MG63 (cell line): ENCODE measurements around the gene ARHGAP18. TPM values are rescaled to one million over a fixed set of nuclear protein-coding genes. Genes with fewer than 3 reads are reported as not detected.

ENCODE experiments used
- DNase-seq: peaks from one replicate; pipeline ENCODE4 v3.0.0-alpha.2; 2020
- H3K27me3 ChIP-seq: fragments of 250-450 bp; sonication (Bioruptor Pico); 2 replicates; pipeline ENCODE4 v1.5.1; 2020; ENCODE audit warnings: mild to moderate bottlenecking, moderate library complexity
- H3K36me3 ChIP-seq: fragments of 250-450 bp; sonication (Bioruptor Pico); 2 replicates; pipeline ENCODE4 v1.5.1; 2020; ENCODE audit warnings: mild to moderate bottlenecking, moderate library complexity
- H3K4me3 ChIP-seq: fragments of 250-450 bp; sonication (Bioruptor Pico); 2 replicates; pipeline ENCODE4 v1.5.1; 2020; ENCODE audit warnings: mild to moderate bottlenecking, moderate library complexity
- H3K9me3 ChIP-seq: fragments of 250-450 bp; sonication (Bioruptor Pico); 2 replicates; pipeline ENCODE4 v1.5.1; 2020; ENCODE audit warnings: mild to moderate bottlenecking, moderate library complexity
- total RNA-seq: library from RNA; depleted of rRNA; stranded (reverse); fragments of >200 nt; shearing (Covaris generic); gene quantifications from 2 replicates; pipeline ENCODE4 v1.2.3, GENCODE V29; 2014; ENCODE audit warnings: low replicate concordance

ARHGAP18 gene
- total RNA-seq, 1 experiment from 2014 or later, result 31.7 TPM

DNA sequence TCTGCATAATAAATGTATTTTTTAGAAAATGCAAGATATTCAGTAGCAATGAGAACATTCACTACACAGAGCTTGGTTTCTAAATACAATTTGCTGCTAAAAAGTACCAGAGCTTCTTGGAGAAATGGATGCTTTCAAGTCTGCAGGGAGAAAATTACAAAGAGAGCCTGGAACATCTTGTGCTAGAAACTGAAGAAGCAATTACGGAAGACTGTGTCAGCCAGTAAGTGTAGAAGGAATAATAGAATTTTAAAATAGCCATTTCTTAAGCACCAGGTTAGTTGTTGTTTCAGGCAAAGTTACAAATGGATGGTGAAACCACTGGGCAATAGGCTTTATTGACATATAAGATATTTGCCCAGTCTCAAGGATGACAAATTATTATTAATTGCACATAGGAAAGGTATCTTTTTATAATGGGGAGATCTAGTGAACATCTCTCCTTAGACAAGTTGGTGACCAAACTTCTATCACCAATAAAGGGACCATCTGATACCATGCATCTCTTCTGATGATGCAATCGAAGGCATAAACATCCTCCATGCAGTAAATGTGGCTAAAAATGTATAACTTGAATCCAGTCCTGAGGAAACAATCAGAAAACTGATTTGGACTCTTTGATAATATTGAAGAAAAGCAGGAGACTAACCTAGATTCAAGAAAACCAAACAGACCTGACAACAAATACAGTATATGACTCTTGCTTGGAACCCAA, 81.7 kb downstream of the ARHGAP18 start:
- no peak overlapping the region for H3K4me3 ChIP-seq
- no peak for DNase-seq
- no peaks in the 10 kb centered on the region for H3K9me3 ChIP-seq
- peaks cover 2% of the 10 kb centered on the region; the same call in 1 of the 2 replicates for H3K36me3 ChIP-seq
- H3K27me3 ChIP-seq, result no peaks in the 10 kb centered on the region

GRCh38 chr6:129624488-129624887, 85.5 kb downstream of the ARHGAP18 start:
- no peak for DNase-seq
- no peak overlapping the region for H3K4me3 ChIP-seq
- peaks cover 7% of the 10 kb centered on the region; the same call in 1 of the 2 replicates for H3K36me3 ChIP-seq
- H3K9me3 ChIP-seq, result no peaks in the 10 kb centered on the region
- H3K27me3 ChIP-seq, result no peaks in the 10 kb centered on the region

DNA sequence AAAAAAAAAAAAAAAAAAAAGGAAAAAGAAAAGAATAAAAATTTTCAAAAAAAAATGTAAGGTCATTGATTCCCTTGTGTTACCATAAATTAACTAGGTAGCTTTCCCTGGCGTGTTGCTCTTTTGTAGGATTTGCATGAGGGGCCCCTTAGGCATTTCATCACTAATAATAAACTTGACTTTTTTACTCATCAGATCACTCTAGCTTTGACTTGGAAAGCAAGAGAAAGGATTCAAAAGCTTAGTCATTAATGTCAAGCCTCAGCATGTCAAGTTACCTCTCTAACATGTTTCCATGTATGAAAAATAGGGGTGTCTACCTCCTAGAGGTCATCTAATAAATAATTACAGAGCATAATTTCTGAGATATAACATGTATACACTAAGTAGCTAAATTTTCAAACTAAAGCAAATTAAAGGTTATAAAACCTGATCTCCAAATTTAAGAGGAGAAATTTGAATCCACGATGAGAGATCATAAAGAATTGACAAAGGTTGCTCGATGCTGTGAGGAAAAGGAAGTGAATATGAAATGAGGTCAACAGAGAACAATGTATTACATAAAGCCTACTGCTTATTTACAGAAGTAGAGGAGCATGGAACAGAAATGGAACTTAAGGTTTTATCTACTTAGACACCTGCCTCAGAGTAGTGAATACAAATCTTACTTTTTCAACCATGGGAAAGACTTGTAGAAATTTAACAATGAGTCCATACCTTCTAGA, 86.8 kb downstream of the ARHGAP18 start:
- Histone ChIP-seq H3K4me3 (no peak overlapping the region), H3K9me3 (no peaks in the 10 kb centered on the region), H3K27me3 (no peaks in the 10 kb centered on the region), H3K36me3 (peaks cover 7% of the 10 kb centered on the region; the same call in 1 of the 2 replicates)
- DNase-seq, result no peak

- H3K36me3 ChIP-seq, result peaks cover 7% of the 10 kb centered on the region; the same call in 1 of the 2 replicates
- H3K27me3 ChIP-seq, result no peaks in the 10 kb centered on the region
- H3K4me3 ChIP-seq, result no peak overlapping the region
- H3K9me3 ChIP-seq, result no peaks in the 10 kb centered on the region
- no peak for DNase-seq
These were observed 88.7 kb downstream of the ARHGAP18 start for GRCh38 chr6:129621252-129621651.

GRCh38 chr6:129620234-129620610, 89.8 kb downstream of the ARHGAP18 start:
- Histone ChIP-seq H3K27me3 (no peaks in the 10 kb centered on the region), H3K4me3 (no peak overlapping the region), H3K9me3 (no peaks in the 10 kb centered on the region), H3K36me3 (peaks cover 7% of the 10 kb centered on the region; the same call in 1 of the 2 replicates)
- no peak for DNase-seq

DNA sequence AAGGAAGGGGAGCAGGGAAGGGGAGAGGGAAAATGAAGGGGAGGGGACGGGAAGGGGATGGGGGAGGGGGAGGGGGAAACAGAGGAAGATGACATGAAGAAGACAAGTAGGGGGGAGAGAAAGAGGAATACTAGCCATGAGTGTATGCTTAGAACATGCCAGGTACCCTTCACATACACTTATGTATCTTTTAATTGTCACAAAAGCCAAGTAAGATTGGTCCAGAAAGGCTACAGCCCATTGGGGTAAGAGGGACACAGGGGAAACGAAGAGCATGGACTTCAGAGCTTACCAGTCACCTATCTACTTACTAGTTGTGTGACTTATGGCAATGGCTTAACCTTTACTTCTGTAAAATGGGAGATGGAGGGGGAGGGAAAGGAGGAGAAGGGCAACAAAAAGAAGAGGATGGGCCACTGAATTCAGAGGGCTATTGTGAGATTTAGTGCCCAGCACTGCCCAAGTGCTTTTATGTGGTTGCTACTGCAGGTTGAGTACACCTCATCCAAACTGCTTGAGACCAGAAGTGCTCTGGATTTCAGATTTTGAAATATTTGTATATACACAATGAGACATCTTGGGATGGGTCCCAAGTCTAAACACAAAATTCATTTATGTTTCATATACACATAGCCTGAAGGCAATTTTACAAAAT, 90.3 kb downstream of the ARHGAP18 start:
- Histone ChIP-seq H3K9me3 (no peaks in the 10 kb centered on the region), H3K36me3 (peaks cover 7% of the 10 kb centered on the region; the same call in 1 of the 2 replicates), H3K4me3 (no peak overlapping the region), H3K27me3 (no peaks in the 10 kb centered on the region)
- DNase-seq, result no peak

DNA sequence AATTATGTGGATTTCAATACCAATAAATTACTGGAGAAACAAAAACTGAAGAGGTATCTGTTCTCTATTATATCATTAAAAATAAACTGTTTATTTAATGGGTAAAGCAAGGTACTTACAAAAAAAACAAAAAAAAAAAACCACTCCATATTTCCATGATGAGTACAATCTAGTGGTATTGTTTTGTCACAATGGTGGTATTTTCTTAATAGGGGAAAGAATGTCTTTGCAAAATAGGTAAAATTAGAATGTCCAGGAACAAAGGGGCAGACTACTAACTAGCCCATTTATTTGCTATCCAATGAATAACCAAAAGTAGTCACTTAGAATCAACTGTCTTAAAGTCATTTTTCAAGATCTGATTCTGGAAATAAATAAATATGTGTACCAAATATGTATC, 92.0 kb downstream of the ARHGAP18 start:
- Histone ChIP-seq H3K9me3 (no peaks in the 10 kb centered on the region), H3K27me3 (no peaks in the 10 kb centered on the region), H3K4me3 (no peak overlapping the region), H3K36me3 (peaks cover 2% of the 10 kb centered on the region; the same call in 1 of the 2 replicates)
- no peak for DNase-seq

DNA sequence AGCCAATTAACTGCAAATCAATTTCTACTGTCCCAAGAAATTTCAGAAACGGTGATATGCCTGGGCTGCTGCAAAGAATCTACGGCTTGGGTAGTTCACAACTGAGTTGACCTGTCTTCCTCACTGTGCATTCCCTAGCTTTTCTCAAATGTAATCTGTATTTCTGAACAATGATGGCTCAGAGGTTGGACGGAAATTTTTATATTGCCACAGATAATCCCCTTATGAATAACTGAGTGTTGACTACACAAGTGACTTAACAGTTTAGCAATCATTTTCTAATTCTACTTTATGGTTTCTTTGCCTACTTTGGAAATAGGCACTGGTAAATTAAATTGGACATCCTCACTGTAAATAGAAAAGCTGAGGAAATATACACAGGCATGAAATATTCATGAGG, 94.5 kb downstream of the ARHGAP18 start:
- Histone ChIP-seq H3K27me3 (no peaks in the 10 kb centered on the region), H3K4me3 (no peak overlapping the region), H3K36me3 (no peaks in the 10 kb centered on the region), H3K9me3 (no peaks in the 10 kb centered on the region)
- no peak for DNase-seq

DNA sequence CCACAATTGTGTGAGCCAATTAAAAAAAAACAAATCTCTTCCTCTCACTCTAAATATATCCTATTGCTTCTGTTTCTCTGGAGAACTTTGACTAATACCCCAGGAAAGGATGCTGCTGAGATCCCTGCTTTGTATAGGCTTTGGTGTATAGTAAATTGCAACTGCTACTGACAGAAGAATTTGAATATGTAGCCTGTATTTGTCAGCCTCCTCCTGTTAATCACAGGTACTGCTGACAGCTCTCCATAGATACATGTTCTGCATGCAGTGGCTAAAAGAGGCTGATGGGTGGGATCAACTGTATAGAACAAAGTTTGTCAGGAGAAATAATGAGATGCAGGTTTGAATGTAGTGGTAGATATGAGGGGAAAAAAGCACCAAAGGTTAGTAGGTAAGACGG, 95.0 kb downstream of the ARHGAP18 start:
- Histone ChIP-seq H3K4me3 (no peak overlapping the region), H3K27me3 (no peaks in the 10 kb centered on the region), H3K36me3 (no peaks in the 10 kb centered on the region), H3K9me3 (no peaks in the 10 kb centered on the region)
- DNase-seq, result no peak

DNA sequence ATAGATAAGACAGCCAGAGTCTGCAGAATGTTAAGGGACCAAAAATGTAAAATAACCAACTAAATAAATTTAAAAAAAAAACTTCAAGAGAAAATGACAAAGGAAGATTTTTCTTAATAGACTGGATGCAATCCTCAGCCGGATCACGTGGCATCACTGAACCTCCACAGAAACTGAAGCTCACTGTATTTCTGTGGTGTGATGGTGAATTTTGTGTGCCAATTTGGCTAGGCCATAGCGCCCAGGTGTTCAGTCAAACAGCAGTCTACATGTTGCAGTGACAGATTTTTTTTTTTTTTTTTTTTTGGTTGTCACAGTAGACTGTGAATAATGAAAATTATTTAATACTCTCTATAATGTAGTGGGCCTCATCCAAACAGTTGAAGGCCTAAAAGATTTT, 95.5 kb downstream of the ARHGAP18 start:
- H3K4me3 ChIP-seq, result no peak overlapping the region
- H3K36me3 ChIP-seq, result peaks cover 1% of the 10 kb centered on the region; the same call in 1 of the 2 replicates
- DNase-seq, result no peak

GRCh38 chr6:129612440-129612839, 97.5 kb downstream of the ARHGAP18 start:
- no peaks in the 10 kb centered on the region for H3K27me3 ChIP-seq
- H3K4me3 ChIP-seq, result no peak overlapping the region
- H3K9me3 ChIP-seq, result no peaks in the 10 kb centered on the region
- peaks cover 3% of the 10 kb centered on the region; the same call in 1 of the 2 replicates for H3K36me3 ChIP-seq
- no peak for DNase-seq

More for the DNA sequence above, 95.5 kb downstream of the ARHGAP18 start:
- Histone ChIP-seq H3K27me3 (no peaks in the 10 kb centered on the region), H3K9me3 (no peaks in the 10 kb centered on the region)

DNA sequence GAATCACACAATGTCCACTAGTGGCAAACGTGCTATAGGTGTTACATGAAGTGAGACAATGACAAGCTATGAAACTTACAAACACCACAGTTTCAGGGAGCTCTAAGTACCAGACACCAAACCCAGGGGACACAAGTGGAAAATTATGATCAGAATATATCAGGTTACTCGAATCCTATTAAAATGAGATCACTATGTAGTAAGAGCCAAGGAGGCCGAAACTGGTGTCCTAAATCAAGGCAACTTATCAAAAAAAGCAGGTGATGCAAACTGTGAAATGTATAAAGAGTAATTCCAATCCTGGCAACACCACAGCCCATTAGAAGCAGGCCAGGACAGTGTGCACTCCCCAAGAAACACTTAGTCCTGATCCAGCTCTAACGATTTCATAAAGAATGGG, 100.3 kb downstream of the ARHGAP18 start:
- no peak for DNase-seq
- Histone ChIP-seq H3K4me3 (no peak overlapping the region), H3K27me3 (no peaks in the 10 kb centered on the region), H3K9me3 (no peaks in the 10 kb centered on the region), H3K36me3 (peaks cover 5% of the 10 kb centered on the region)

GRCh38 chr6:129608886-129609537, 101.0 kb downstream of the ARHGAP18 start:
- DNase-seq, result no peak
- Histone ChIP-seq H3K27me3 (no peaks in the 10 kb centered on the region), H3K4me3 (no peak overlapping the region), H3K36me3 (peaks cover 5% of the 10 kb centered on the region), H3K9me3 (no peaks in the 10 kb centered on the region)

GRCh38 chr6:129607581-129608186, 102.3 kb downstream of the ARHGAP18 start:
- H3K4me3 ChIP-seq, result no peak overlapping the region
- H3K36me3 ChIP-seq, result peaks cover 5% of the 10 kb centered on the region
- H3K9me3 ChIP-seq, result no peaks in the 10 kb centered on the region
- DNase-seq, result no peak
- no peaks in the 10 kb centered on the region for H3K27me3 ChIP-seq

GRCh38 chr6:129606664-129607063, 103.3 kb downstream of the ARHGAP18 start:
- Histone ChIP-seq H3K36me3 (peaks cover 5% of the 10 kb centered on the region), H3K9me3 (no peaks in the 10 kb centered on the region), H3K27me3 (no peaks in the 10 kb centered on the region), H3K4me3 (no peak overlapping the region)
- DNase-seq, result no peak

- H3K36me3 ChIP-seq, result peaks cover 5% of the 10 kb centered on the region
These were observed 104.0 kb downstream of the ARHGAP18 start for GRCh38 chr6:129605967-129606366.

More at GRCh38 chr6:129605967-129606366, 104.0 kb downstream of the ARHGAP18 start:
- H3K9me3 ChIP-seq, result no peaks in the 10 kb centered on the region
- DNase-seq, result no peak
- no peak overlapping the region for H3K4me3 ChIP-seq
- no peaks in the 10 kb centered on the region for H3K27me3 ChIP-seq
